HG03575 (cell line): Measurements from ENCODE around the gene C1orf185.
"Not testable (repeated sequence)": the region's sequence is repeated elsewhere in the genome, so short reads cannot be mapped to it uniquely, and the experiment has no call there.

ENCODE experiments used
- ATAC-seq: cut with Tn5 transposase; IDR thresholded peaks from one replicate; pipeline ENCODE4 v1.9.1; 2021; ENCODE audit not compliant: unreplicated experiment, insufficient number of reproducible peaks, low FRiP score; ENCODE audit errors: extremely low read depth

C1orf185 gene

GRCh38 chr1:51127152-51127551 lies 25.1 kb downstream of the C1orf185 start:
- not testable (repeated sequence) for ATAC-seq

- no peak for ATAC-seq
These were observed 29.2 kb downstream of the C1orf185 start for GRCh38 chr1:51131185-51131584.

- no peak for ATAC-seq
These were observed 31.0 kb downstream of the C1orf185 start for GRCh38 chr1:51133045-51133444.

- not testable (repeated sequence) for ATAC-seq
These were observed 35.7 kb downstream of the C1orf185 start for GRCh38 chr1:51137696-51138095.

- ATAC-seq: no peak
These were observed 37.4 kb downstream of the C1orf185 start for GRCh38 chr1:51139474-51139873.

GRCh38 chr1:51147394-51147793 lies 45.4 kb downstream of the C1orf185 start:
- ATAC-seq: no peak

DNA sequence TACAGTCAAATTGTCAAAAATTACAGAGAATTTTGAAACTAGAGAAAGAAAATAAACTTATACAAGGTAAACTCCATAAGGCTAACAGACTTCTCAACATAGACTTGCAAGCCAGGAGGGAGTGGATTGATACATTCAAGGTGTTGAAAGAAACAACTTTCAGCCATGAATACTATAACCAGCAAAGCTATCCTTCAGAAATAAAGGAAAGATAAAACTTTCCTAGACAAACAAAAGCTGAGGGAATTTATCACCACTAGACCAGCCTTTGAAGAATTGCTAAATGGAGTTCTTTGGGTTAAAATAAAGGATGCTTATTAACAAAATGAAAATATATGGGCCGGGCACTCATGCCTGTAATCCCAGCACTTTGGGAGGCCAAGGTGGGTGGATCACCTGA lies 52.7 kb downstream of the C1orf185 start:
- ATAC-seq: no peak

- no peak for ATAC-seq
These were observed 54.7 kb downstream of the C1orf185 start for GRCh38 chr1:51156752-51157151.

GRCh38 chr1:51157395-51157794 lies 55.4 kb downstream of the C1orf185 start:
- ATAC-seq: no peak

DNA sequence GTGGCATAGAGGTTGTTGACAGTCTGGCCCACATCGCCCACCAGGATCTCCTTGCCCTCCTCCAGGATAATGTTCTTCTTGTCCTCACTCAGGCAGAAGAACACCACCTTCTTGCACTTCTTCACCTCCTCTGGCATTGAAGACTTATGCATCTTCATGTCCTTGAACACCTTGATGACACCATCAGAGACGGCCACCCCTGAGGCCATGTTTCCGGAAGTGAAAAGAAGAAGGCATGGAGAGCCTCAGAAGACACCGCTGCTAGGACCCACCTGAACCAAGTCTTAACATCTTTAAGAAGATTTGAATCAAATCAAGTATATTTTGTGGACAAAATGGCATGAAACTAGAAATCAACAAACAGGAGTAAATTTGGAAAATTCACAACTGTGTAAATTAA lies 56.2 kb downstream of the C1orf185 start:
- ATAC-seq: no peak

- not testable (repeated sequence) for ATAC-seq
These were observed 60.5 kb downstream of the C1orf185 start for GRCh38 chr1:51162560-51162959.

DNA sequence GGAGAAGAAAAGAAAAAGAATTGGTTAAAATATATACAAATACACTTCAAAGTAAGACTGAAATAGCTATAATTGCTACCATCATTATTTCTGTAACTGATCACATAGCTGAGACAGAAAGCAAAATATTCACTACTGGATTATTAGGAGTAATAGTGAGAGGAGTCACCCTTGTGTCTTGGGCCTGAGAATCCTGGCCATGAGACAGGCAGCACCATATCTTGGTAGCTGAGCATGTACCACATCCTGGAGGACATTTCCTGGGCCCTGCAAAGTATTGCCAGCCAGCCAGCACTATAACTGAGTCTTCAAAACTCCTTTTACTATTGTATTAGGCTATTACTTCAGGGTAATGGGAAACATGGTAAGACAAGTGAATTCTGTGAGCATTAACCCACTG lies 63.5 kb downstream of the C1orf185 start:
- ATAC-seq: no peak

DNA sequence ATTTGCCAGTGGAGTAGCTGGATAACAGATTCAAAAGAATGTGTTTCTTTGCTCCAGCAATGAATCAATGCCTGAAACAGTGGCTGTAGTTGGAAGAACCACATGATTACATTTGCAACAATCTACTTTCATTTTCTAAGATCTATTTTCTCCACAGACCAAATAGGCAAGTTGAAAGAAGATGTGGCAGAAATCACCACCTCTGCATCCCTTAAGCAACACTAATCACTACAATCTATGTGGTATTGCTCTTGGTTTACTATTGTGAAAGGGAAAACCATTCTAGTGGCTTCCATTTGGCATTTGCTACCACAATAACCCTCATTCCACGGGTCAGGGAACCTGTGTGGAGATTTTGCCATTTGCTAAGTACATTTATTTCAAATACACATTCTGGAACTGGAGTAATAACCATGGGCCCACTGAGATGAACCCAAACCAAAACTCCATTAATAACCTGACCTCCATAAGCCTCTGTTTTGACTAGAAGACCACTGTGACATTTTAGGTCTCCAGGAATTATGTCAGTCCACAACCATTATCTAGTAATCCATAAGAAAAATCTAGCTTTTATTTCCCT lies 66.3 kb downstream of the C1orf185 start:
- ATAC-seq: no peak

- no peak for ATAC-seq
These were observed 66.9 kb downstream of the C1orf185 start for GRCh38 chr1:51168936-51169335.

- no peak for ATAC-seq
These were observed 68.3 kb downstream of the C1orf185 start for GRCh38 chr1:51170342-51170741.

- ATAC-seq: no peak
These were observed 70.8 kb downstream of the C1orf185 start for GRCh38 chr1:51172811-51173210.

DNA sequence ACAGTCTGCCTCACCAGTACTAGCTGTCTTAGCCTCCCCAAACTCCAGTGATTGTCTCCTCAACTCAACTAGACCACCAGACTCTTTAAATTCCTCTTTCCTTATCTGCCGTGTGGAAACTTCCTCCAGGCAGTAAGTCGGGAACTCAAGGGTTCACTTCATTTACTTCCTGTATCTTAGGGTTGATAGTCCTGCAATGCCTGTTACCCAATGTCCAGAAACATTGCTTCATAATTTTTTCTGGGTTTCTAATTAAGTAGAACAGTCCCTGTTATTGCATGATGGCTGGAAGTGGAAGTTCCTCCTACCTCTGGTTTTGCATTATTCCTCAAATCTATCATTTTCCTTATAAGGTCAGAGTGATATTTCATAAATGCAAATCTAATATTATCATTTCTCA lies 73.2 kb downstream of the C1orf185 start:
- no peak for ATAC-seq

DNA sequence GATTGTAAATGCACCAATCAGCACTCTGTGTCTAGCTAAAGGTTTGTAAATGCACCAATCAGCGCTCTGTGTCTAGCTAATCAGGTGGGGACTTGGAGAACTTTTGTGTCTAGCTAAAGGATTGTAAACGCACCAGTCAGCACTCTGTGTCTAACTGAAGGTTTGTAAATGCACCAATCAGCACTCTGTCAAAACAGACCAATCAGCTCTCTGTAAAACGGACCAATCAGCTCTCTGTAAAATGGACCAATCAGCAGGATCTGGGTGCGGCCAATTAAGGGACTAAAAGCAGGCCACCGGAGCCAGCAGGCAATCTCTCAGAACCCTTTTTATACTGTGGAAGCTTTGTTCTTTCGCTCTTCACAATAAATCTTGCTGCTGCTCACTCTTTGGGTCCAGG lies 76.0 kb downstream of the C1orf185 start:
- ATAC-seq: not testable (repeated sequence)

DNA sequence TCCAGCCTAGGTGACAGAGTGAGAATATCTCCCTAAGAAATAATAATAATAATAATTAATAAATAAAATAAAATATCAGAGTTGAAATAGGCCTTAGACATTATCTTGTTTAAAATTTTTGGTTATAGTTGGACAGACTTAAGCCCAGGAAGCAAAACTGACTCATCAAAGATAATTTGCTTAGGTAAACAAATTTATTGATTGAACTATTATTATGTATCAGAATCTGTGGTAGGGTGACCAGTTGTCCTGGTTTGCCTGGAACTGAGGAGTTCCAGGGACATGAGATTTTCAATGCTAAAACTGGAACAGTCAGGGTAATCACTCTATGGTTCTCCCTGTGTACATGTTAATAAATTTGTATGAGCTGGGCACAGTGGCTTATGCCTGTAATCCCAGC lies 86.2 kb downstream of the C1orf185 start:
- no peak for ATAC-seq

DNA sequence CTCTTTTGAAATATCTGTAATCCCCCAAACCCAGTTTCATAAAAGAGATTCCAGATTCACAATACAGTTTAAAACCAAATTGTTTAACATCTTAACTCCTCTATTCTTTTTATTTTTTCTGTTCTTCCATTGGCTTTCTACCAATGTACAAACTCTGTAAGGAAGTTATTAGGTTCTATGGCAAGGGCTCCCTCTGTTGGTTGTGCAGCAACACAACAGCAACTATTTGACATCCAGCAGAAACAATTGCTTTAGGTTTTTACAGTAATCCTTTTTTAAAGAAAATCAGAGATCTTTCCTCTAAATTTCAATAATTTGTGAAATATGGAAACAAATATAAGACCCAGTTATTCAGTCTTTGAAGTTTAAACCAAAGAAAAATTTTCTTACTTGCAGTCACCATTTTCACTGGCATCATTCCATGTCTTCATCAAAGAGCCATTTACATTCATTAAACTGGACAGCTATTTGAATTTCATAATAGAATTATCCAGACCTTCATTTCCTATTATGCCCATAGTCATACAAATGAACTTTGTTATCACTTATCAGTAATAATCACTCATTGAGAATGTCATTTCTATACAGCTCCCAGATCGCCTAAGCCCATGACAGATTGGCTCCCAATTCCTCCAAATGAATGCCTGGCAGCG lies 87.5 kb downstream of the C1orf185 start:
- no peak for ATAC-seq

GRCh38 chr1:51190961-51191360 lies 88.9 kb downstream of the C1orf185 start:
- ATAC-seq: no peak
